HS-5 (cell line): Measurements from ENCODE around the gene GADD45A.

Experiments used
- DNase-seq: peaks from one replicate; pipeline ENCODE4 v3.0.0-alpha.2; 2012; ENCODE audit warnings: low read depth

The GADD45A gene

GRCh38 chr1:67689267-67690017, 4.4 kb downstream of the GADD45A start:
- no peak for DNase-seq

- no peak for DNase-seq
Observed at GRCh38 chr1:67690018-67690363, 5.0 kb downstream of the GADD45A start.

- DNase-seq = no peak
Observed at GRCh38 chr1:67690411-67690810, 5.4 kb downstream of the GADD45A start.

GRCh38 chr1:67691712-67692111, 6.7 kb downstream of the GADD45A start:
- DNase-seq = no peak

GRCh38 chr1:67695963-67696362, 11.0 kb downstream of the GADD45A start:
- DNase-seq = no peak

GRCh38 chr1:67696708-67697107, 11.7 kb downstream of the GADD45A start:
- no peak for DNase-seq

- DNase-seq = no peak
Observed at GRCh38 chr1:67700220-67700619, 15.2 kb downstream of the GADD45A start.

- no peak for DNase-seq
Observed at GRCh38 chr1:67700692-67701410, 15.8 kb downstream of the GADD45A start.

- DNase-seq = no peak
Observed at GRCh38 chr1:67701876-67702275, 16.9 kb downstream of the GADD45A start.

- DNase-seq = no peak
Observed at GRCh38 chr1:67704351-67704750, 19.4 kb downstream of the GADD45A start.

- no peak for DNase-seq
Observed at GRCh38 chr1:67705735-67706453, 20.9 kb downstream of the GADD45A start.

GRCh38 chr1:67708606-67709005, 23.6 kb downstream of the GADD45A start:
- DNase-seq = no peak

- no peak for DNase-seq
Observed at GRCh38 chr1:67710417-67710816, 25.4 kb downstream of the GADD45A start.

- no peak for DNase-seq
Observed at GRCh38 chr1:67711158-67711854, 26.3 kb downstream of the GADD45A start.

- DNase-seq = no peak
Observed at GRCh38 chr1:67711855-67712212, 26.8 kb downstream of the GADD45A start.

- DNase-seq = peak; percentile 80
Observed at GRCh38 chr1:67713057-67713846, 28.3 kb downstream of the GADD45A start.

GRCh38 chr1:67715819-67716218, 30.8 kb downstream of the GADD45A start:
- DNase-seq = no peak

- no peak for DNase-seq
Observed at GRCh38 chr1:67716800-67717199, 31.8 kb downstream of the GADD45A start.

GRCh38 chr1:67717876-67718275, 32.9 kb downstream of the GADD45A start:
- no peak for DNase-seq

GRCh38 chr1:67719329-67720196, 34.6 kb downstream of the GADD45A start:
- no peak for DNase-seq

GRCh38 chr1:67721112-67721511, 36.1 kb downstream of the GADD45A start:
- no peak for DNase-seq
